ENCODE measurements around the gene DDA1. TPM values are rescaled to one million over a fixed set of nuclear protein-coding genes. Genes with fewer than 3 reads are reported as not detected.

DDA1 gene
- total and polyA plus RNA-seq, 9 of the 15 experiments (the other 6 are each of a cell fraction or from before 2014, with no cell fraction given): 1.4 to 83.8 (median 33.8) TPM

DNA sequence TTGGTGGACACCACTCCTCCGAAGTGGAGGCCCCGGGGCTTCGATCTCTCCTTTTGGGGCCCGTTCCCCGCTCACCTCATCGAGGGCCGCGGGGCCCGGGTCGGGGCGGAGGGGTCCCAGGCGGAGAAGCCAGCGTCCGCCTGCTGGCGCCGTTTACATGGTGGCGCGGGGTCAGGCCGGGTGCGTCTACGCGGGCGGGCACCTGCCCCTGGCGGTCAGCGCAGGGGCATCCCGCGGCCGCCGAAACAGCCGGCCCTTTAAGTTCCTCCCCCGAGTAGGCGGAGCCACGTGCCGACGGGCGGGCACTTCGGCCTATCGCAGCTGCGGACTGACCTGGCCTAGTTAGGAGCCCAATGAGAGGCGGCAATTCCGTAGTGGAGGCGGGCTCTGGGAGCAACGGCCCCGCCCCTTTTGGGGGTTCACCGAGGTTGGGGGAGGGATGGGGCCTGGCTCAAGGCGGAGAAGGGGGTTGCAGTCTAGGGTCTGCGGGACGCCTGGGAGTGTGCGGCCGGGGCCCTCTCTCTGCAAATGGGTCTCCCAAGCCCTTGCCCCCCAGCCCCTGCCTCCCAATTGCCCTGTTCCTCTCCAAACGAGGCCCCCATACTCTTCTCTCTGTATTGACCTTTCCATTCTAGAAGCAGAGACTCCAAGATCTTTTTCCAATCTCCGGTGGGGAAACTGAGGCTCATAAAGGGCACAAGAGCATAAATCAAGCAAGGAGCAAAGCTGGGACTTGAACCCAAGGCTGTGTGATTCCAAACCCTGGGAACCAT, 6.0 kb upstream of the DDA1 start, which contains the start of gene ABHD8 (continued):
- TF ChIP-seq, protein P1, sequence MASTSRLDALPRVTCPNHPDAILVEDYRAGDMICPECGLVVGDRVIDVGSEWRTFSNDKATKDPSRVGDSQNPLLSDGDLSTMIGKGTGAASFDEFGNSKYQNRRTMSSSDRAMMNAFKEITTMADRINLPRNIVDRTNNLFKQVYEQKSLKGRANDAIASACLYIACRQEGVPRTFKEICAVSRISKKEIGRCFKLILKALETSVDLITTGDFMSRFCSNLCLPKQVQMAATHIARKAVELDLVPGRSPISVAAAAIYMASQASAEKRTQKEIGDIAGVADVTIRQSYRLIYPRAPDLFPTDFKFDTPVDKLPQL (IDR thresholded peaks at IDR 0.05; ENCODE audit: extremely low read depth, insufficient read length): no peak
- TF ChIP-seq, protein P2, sequence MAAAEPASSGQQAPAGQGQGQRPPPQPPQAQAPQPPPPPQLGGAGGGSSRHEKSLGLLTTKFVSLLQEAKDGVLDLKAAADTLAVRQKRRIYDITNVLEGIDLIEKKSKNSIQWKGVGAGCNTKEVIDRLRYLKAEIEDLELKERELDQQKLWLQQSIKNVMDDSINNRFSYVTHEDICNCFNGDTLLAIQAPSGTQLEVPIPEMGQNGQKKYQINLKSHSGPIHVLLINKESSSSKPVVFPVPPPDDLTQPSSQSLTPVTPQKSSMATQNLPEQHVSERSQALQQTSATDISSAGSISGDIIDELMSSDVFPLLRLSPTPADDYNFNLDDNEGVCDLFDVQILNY (CRISPR knock-in tag; IDR thresholded peaks at IDR 0.05): no peak
- TF ChIP-seq BCL6 (CRISPR knock-in tag; IDR thresholded peaks at IDR 0.05): no peak
- no peak for TF ChIP-seq ZKSCAN1 (IDR thresholded peaks at IDR 0.05; ENCODE audit: low read depth, low read length)
- TF ChIP-seq CHD4 (IDR thresholded peaks at IDR 0.05; ENCODE audit: insufficient read depth, insufficient replicate concordance, low read depth, low read length, poor library complexity, severe bottlenecking): no peak
- TF ChIP-seq, protein P3, sequence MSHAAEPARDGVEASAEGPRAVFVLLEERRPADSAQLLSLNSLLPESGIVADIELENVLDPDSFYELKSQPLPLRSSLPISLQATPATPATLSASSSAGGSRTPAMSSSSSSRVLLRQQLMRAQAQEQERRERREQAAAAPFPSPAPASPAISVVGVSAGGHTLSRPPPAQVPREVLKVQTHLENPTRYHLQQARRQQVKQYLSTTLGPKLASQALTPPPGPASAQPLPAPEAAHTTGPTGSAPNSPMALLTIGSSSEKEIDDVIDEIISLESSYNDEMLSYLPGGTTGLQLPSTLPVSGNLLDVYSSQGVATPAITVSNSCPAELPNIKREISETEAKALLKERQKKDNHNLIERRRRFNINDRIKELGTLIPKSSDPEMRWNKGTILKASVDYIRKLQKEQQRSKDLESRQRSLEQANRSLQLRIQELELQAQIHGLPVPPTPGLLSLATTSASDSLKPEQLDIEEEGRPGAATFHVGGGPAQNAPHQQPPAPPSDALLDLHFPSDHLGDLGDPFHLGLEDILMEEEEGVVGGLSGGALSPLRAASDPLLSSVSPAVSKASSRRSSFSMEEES (CRISPR knock-in tag; IDR thresholded peaks at IDR 0.05): no peak
- peak; percentile 62; the same call in 1 of the 2 replicates for TF ChIP-seq MYNN (IDR thresholded peaks at IDR 0.05)
- TF ChIP-seq MYNN (CRISPR knock-in tag; IDR thresholded peaks at IDR 0.05): no peak
- no peak; a peak in 1 of 4 replicates for TF ChIP-seq SRF (CRISPR knock-in tag; IDR thresholded peaks at IDR 0.05)
- TF ChIP-seq ZFPM2 (CRISPR knock-in tag; IDR thresholded peaks at IDR 0.05): no peak
- no peak for TF ChIP-seq ETV1 (tag; conservative IDR thresholded peaks at IDR 0.05; ENCODE audit: low read depth)
- peak in 1 of 2 experiments; percentile 54; a peak in 1 of 4 replicates for TF ChIP-seq HDAC1 (IDR thresholded peaks at IDR 0.05)
- TF ChIP-seq, protein P4, sequence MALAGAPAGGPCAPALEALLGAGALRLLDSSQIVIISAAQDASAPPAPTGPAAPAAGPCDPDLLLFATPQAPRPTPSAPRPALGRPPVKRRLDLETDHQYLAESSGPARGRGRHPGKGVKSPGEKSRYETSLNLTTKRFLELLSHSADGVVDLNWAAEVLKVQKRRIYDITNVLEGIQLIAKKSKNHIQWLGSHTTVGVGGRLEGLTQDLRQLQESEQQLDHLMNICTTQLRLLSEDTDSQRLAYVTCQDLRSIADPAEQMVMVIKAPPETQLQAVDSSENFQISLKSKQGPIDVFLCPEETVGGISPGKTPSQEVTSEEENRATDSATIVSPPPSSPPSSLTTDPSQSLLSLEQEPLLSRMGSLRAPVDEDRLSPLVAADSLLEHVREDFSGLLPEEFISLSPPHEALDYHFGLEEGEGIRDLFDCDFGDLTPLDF (CRISPR knock-in tag; IDR thresholded peaks at IDR 0.05): peak; percentile 79; the same call in 1 of the 2 replicates
- TF ChIP-seq KHSRP (IDR thresholded peaks at IDR 0.05): no peak
- peak; percentile 96 for TF ChIP-seq RBM25 (IDR thresholded peaks at IDR 0.05; ENCODE audit: low read depth, low read length, severe bottlenecking)
- no peak for TF ChIP-seq ZSCAN32 (CRISPR knock-in tag; IDR thresholded peaks at IDR 0.05)
- TF ChIP-seq, protein P5, sequence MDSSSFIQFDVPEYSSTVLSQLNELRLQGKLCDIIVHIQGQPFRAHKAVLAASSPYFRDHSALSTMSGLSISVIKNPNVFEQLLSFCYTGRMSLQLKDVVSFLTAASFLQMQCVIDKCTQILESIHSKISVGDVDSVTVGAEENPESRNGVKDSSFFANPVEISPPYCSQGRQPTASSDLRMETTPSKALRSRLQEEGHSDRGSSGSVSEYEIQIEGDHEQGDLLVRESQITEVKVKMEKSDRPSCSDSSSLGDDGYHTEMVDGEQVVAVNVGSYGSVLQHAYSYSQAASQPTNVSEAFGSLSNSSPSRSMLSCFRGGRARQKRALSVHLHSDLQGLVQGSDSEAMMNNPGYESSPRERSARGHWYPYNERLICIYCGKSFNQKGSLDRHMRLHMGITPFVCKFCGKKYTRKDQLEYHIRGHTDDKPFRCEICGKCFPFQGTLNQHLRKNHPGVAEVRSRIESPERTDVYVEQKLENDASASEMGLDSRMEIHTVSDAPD (CRISPR knock-in tag; IDR thresholded peaks at IDR 0.05): no peak
- TF ChIP-seq NONO (IDR thresholded peaks at IDR 0.05; ENCODE audit: low read depth in 2 of 2, low read length in 1 of 2): peak in 1 of 2 experiments; percentile 69; a peak in 1 of 4 replicates
- TF ChIP-seq ZNF830 (CRISPR knock-in tag; IDR thresholded peaks at IDR 0.05): no peak
- TF ChIP-seq BMI1 (IDR thresholded peaks at IDR 0.05; ENCODE audit: low read length): no peak
- TF ChIP-seq, protein P6, sequence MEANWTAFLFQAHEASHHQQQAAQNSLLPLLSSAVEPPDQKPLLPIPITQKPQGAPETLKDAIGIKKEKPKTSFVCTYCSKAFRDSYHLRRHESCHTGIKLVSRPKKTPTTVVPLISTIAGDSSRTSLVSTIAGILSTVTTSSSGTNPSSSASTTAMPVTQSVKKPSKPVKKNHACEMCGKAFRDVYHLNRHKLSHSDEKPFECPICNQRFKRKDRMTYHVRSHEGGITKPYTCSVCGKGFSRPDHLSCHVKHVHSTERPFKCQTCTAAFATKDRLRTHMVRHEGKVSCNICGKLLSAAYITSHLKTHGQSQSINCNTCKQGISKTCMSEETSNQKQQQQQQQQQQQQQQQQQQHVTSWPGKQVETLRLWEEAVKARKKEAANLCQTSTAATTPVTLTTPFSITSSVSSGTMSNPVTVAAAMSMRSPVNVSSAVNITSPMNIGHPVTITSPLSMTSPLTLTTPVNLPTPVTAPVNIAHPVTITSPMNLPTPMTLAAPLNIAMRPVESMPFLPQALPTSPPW (CRISPR knock-in tag; IDR thresholded peaks at IDR 0.05): peak; percentile 88

All from K562 (cell line).